Gastroesophageal sphincter (tissue), 3 donors: Measurements from ENCODE around the gene TCF12.

Experiments used
- EP300 ChIP-seq: sonication (generic); formaldehyde crosslinking; IDR thresholded peaks from one replicate; pipeline ENCODE4 v1.6.1; 2017; ENCODE audit warnings: antibody characterized with exemption, mild to moderate bottlenecking
- POLR2A ChIP-seq, 2 donors: fragments of 450-650 bp; IDR thresholded peaks; one replicate each; pipeline ENCODE4 v1.6.1; 2017; ENCODE audit warnings: antibody characterized with exemption in 2 of 2, mild to moderate bottlenecking in 2 of 2, moderate library complexity in 1 of 2
- POLR2AphosphoS5 ChIP-seq: sonication (generic); formaldehyde crosslinking; IDR thresholded peaks from one replicate; pipeline ENCODE4 v1.6.1; 2017; ENCODE audit warnings: antibody characterized with exemption
- TF ChIP-seq, protein P1 (sequence below), 4 experiments: fragments of 200-600 bp in 2 of 4; fragments of 450-650 bp in 2 of 4; sonication (generic) in 1 of 4; IDR thresholded peaks; one replicate each; pipeline ENCODE4 v1.5.1; 2017 to 2019; ENCODE audit warnings: antibody characterized with exemption in 4 of 4, mild to moderate bottlenecking in 2 of 4, moderate library complexity in 2 of 4

DNA sequence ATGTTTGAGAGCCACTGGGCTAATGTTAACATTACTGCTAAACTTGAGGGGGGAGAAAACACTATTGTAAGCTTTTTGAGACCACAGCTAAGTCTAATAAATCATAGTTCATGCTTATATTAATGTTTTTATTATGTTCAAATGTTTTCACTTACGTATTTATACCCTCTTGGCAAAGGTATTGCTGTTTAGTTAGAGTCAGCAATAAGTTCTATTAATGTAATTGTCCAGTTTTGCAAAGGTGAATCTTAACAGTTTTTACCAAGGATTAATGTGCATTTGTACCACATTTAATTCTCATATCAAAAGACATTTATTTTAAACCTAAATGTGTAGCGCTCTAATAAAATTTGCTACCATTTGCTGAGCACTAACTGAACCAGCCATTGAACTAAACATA, 251.2 kb downstream of the TCF12 start:
- TF ChIP-seq, protein P1, sequence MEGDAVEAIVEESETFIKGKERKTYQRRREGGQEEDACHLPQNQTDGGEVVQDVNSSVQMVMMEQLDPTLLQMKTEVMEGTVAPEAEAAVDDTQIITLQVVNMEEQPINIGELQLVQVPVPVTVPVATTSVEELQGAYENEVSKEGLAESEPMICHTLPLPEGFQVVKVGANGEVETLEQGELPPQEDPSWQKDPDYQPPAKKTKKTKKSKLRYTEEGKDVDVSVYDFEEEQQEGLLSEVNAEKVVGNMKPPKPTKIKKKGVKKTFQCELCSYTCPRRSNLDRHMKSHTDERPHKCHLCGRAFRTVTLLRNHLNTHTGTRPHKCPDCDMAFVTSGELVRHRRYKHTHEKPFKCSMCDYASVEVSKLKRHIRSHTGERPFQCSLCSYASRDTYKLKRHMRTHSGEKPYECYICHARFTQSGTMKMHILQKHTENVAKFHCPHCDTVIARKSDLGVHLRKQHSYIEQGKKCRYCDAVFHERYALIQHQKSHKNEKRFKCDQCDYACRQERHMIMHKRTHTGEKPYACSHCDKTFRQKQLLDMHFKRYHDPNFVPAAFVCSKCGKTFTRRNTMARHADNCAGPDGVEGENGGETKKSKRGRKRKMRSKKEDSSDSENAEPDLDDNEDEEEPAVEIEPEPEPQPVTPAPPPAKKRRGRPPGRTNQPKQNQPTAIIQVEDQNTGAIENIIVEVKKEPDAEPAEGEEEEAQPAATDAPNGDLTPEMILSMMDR (IDR thresholded peaks at IDR 0.05) = no peak
- TF ChIP-seq POLR2A (IDR thresholded peaks at IDR 0.05) (no peak), POLR2AphosphoS5 (no peak), EP300 (no peak)
